B cell (primary cell): ENCODE measurements around the gene KCTD13. TPM values are rescaled to one million over a fixed set of nuclear protein-coding genes. Genes with fewer than 3 reads are reported as not detected.

Experiments
- ATAC-seq: fragments of 200-7000 bp; cut with Tn5 transposase; one replicate; pipeline ENCODE4 v1.10.0; 2021; ENCODE audit warnings: low read depth, mild to moderate bottlenecking, moderate number of reproducible peaks, moderate library complexity
- CTCF ChIA-PET: fragments of 350-600 bp; sonication (Branson Sonifier 250); formaldehyde crosslinking; loops from one replicate; lab custom pipeline; 2021; ENCODE audit warnings: antibody characterized with exemption, inconsistent platforms; lab: Charles Lee
- POLR2A ChIA-PET: fragments of 350-600 bp; sonication (Branson Sonifier 250); formaldehyde crosslinking; loops from one replicate; lab custom pipeline; 2021; ENCODE audit warnings: antibody characterized with exemption; lab: Charles Lee
- DNase-seq: peaks from one replicate; pipeline ENCODE4 v3.0.0; 2013
- H2AFZ ChIP-seq: 2 replicates; pipeline ENCODE4 v1.6.1; 2012; ENCODE audit warnings: mild to moderate bottlenecking, low read depth, low read length; ENCODE audit not compliant: insufficient read depth, poor library complexity, severe bottlenecking
- H3K27ac ChIP-seq, 2 donors: 1 replicate in 1 of 2; 2 replicates in 1 of 2; pipeline ENCODE4 v1.5.1; 2012 to 2013; ENCODE audit warnings: low read length in 2 of 2, mild to moderate bottlenecking in 2 of 2, moderate library complexity in 1 of 2
- H3K27me3 ChIP-seq, 4 experiments: fragments of 200-600 bp in 1 of 4; sonication (generic) in 1 of 4; replicated peaks in 1 of 4; 1 replicate in 2 of 4; 2 replicates in 2 of 4; pipeline versions ENCODE4 v1.6.1 to v1.7.0; 2013 to 2016; ENCODE audit warnings: low read length in 3 of 4, mild to moderate bottlenecking in 2 of 4, mixed read lengths in 1 of 4, moderate library complexity in 1 of 4; ENCODE audit not compliant: insufficient read depth in 4 of 4, control insufficient read depth in 3 of 4; ENCODE audit errors: control extremely low read depth in 1 of 4
- H3K36me3 ChIP-seq, 2 experiments: replicated peaks in 1 of 2; 1 replicate in 1 of 2; 2 replicates in 1 of 2; pipeline versions ENCODE4 v1.6.1 to v1.7.1; 2013; ENCODE audit warnings: low read length in 1 of 2; ENCODE audit not compliant: insufficient read depth in 2 of 2, control insufficient read depth in 1 of 2; ENCODE audit errors: control extremely low read depth in 1 of 2, extremely low read depth in 1 of 2
- H3K4me1 ChIP-seq, 2 donors: fragments of 200-600 bp in 1 of 2; sonication (generic) in 1 of 2; 1 replicate in 1 of 2; 2 replicates in 1 of 2; pipeline versions ENCODE4 v1.5.1 to v1.6.1; 2013 to 2017; ENCODE audit warnings: low read length in 2 of 2; ENCODE audit not compliant: control insufficient read depth in 2 of 2, insufficient read depth in 2 of 2
- H3K4me2 ChIP-seq: replicated peaks from 2 replicates; pipeline ENCODE3; 2012; ENCODE audit warnings: mild to moderate bottlenecking, low read depth, low read length; ENCODE audit not compliant: poor library complexity, severe bottlenecking
- H3K4me3 ChIP-seq, 5 experiments: fragments of 200-600 bp in 1 of 5; sonication (generic) in 1 of 5; 1 replicate in 3 of 5; 2 replicates in 2 of 5; pipeline versions ENCODE4 v1.5.1 to v1.7.0; 2011 to 2016; ENCODE audit warnings: low read length in 4 of 5, mild to moderate bottlenecking in 4 of 5, low read depth in 2 of 5, control low read depth in 1 of 5, moderate library complexity in 1 of 5; ENCODE audit not compliant: insufficient read depth in 1 of 5; ENCODE audit errors: control extremely low read depth in 1 of 5, extremely low read depth in 1 of 5
- H3K79me2 ChIP-seq: fragments of 200-600 bp; sonication (generic); one replicate; pipeline ENCODE4 v1.6.0; 2016; ENCODE audit warnings: low read length; ENCODE audit not compliant: control insufficient read depth, insufficient read depth
- H3K9ac ChIP-seq: fragments of 200-600 bp; sonication (generic); 2 replicates; pipeline ENCODE4 v1.6.1; 2017; ENCODE audit warnings: mild to moderate bottlenecking, low read length, moderate library complexity
- H3K9me3 ChIP-seq, 3 donors: one replicate each; pipeline versions ENCODE4 v1.6.1 to v1.7.1; 2013; ENCODE audit warnings: low read length in 2 of 3; ENCODE audit not compliant: control insufficient read depth in 2 of 3, insufficient read depth in 1 of 3; ENCODE audit errors: control extremely low read depth in 1 of 3
- H4K20me1 ChIP-seq: 2 replicates; pipeline ENCODE4 v1.6.0; 2012; ENCODE audit warnings: mild to moderate bottlenecking, low read length; ENCODE audit not compliant: insufficient read depth, control insufficient read depth, poor library complexity, severe bottlenecking
- H3K27ac Mint-ChIP-seq: one replicate; pipeline ENCODE4 v1.8.0; 2021; ENCODE audit warnings: mixed read lengths
- H3K27me3 Mint-ChIP-seq: one replicate; pipeline ENCODE4 v1.8.0; 2021; ENCODE audit warnings: mixed read lengths
- H3K4me1 Mint-ChIP-seq: one replicate; pipeline ENCODE4 v1.8.0; 2021; ENCODE audit warnings: mixed read lengths
- H3K4me3 Mint-ChIP-seq: one replicate; pipeline ENCODE4 v1.8.0; 2021; ENCODE audit warnings: mixed read lengths
- H3K9me3 Mint-ChIP-seq: one replicate; pipeline ENCODE4 v1.8.0; 2022; ENCODE audit warnings: mixed read lengths; ENCODE audit not compliant: insufficient read depth
- CTCF ChIP-seq: fragments of 200-600 bp; IDR thresholded peaks from one replicate; pipeline ENCODE4 v1.8.0; 2022; ENCODE audit warnings: antibody characterized with exemption, mild to moderate bottlenecking
- EZH2 ChIP-seq: IDR thresholded peaks from 2 replicates; pipeline ENCODE4 v1.6.1; 2012; ENCODE audit warnings: borderline replicate concordance, low read depth, mild to moderate bottlenecking, moderate library complexity, low read length; ENCODE audit not compliant: insufficient read depth, poor library complexity, severe bottlenecking
- WGBS: methylation state at CpG from one replicate; pipeline ENCODE4 v1.1.5; 2013; ENCODE audit warnings: missing lambda C conversion rate; ENCODE audit not compliant: insufficient coverage; 5-methylcytosine and 5-hydroxymethylcytosine counted together
- intact Hi-C: fragments of 100-400 bp; cut with micrococcal nuclease; formaldehyde crosslinking; loops from one replicate; pipeline ENCODE4 v1.10.0; 2022
- polyA plus RNA-seq: library from polyadenylated mRNA; depleted of rRNA; stranded (reverse); fragments of >200 nt; gene quantifications from 2 replicates; pipeline ENCODE4 v1.2.3, GENCODE V29; 2012
- total RNA-seq, 2 donors: library from RNA; stranded (reverse); fragments of 120-200 nt in 1 of 2; gene quantifications; 1 replicate in 1 of 2; 2 replicates in 1 of 2; pipeline versions ENCODE4 v1.2.3 to v1.2.4, GENCODE V29; 2013 to 2022

Gene KCTD13
- total and polyA plus RNA-seq, 2 donors (not counting 1 experiment from before 2014, with no cell fraction given): 61.5 to 74.3 TPM

GRCh38 chr16:29900102-29900887, 25.7 kb downstream of the KCTD13 start, which contains the start of gene ASPHD1:
TSS of gene ASPHD1 (plus strand) at chr16:29900488. CDS start at chr16:29900972, 484 bp downstream.
- no peaks in the 10 kb centered on the region for H3K36me3 ChIP-seq
- peaks cover 0 to 48% (median 25%) of the 10 kb centered on the region in 4 experiments for H3K27me3 ChIP-seq
- CTCF ChIA-PET: no interaction called here
- ATAC-seq (peak; percentile 83), DNase-seq (peak; percentile 83)
- H3K27ac Mint-ChIP-seq: no peak within 1 kb of the TSS
- H3K4me1 ChIP-seq: peaks cover 15 to 22% of the 10 kb centered on the region in 2 donors
- H3K4me1 Mint-ChIP-seq: peaks cover 3% of the 10 kb centered on the region
- H3K79me2 ChIP-seq: no peaks in the 10 kb centered on the region
- H3K4me3 Mint-ChIP-seq: peak within 1 kb of the TSS; percentile 62
- H3K27ac ChIP-seq: no peak within 1 kb of the TSS
- peaks cover 32% of the 10 kb centered on the region for H3K27me3 Mint-ChIP-seq
- H4K20me1 ChIP-seq: no peaks in the 10 kb centered on the region
- peak within 1 kb of the TSS in 4 of 5 experiments; percentile 29 to 62 (median 50) for H3K4me3 ChIP-seq
- under 1% methylated on average over 48 of the region's 67 CpGs for WGBS
- peak within 1 kb of the TSS; percentile 92 for H3K4me2 ChIP-seq
- POLR2A ChIA-PET: no interaction called here
- TF ChIP-seq CTCF: no peak
- TF ChIP-seq EZH2: no peak
- intact Hi-C loops: loop anchor here (1.0 to 10.0 kb wide), 3 partner anchors 26 to 205 kb away; partner anchors contain the start of genes CDIPT and KCTD13
- H3K9me3 Mint-ChIP-seq: no peaks in the 10 kb centered on the region
- peak within 1 kb of the TSS; percentile 61 for H3K9ac ChIP-seq
- H3K9me3 ChIP-seq: peaks cover 0 to 22% (median 0%) of the 10 kb centered on the region in 3 donors
- H2AFZ ChIP-seq: peak within 1 kb of the TSS; percentile 58
